Measurements from ENCODE around the gene CCDC40.

GRCh38 chr17:80043963-80044362, 7.5 kb downstream of the CCDC40 start:
- TF ChIP-seq, protein P1, sequence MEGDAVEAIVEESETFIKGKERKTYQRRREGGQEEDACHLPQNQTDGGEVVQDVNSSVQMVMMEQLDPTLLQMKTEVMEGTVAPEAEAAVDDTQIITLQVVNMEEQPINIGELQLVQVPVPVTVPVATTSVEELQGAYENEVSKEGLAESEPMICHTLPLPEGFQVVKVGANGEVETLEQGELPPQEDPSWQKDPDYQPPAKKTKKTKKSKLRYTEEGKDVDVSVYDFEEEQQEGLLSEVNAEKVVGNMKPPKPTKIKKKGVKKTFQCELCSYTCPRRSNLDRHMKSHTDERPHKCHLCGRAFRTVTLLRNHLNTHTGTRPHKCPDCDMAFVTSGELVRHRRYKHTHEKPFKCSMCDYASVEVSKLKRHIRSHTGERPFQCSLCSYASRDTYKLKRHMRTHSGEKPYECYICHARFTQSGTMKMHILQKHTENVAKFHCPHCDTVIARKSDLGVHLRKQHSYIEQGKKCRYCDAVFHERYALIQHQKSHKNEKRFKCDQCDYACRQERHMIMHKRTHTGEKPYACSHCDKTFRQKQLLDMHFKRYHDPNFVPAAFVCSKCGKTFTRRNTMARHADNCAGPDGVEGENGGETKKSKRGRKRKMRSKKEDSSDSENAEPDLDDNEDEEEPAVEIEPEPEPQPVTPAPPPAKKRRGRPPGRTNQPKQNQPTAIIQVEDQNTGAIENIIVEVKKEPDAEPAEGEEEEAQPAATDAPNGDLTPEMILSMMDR (IDR thresholded peaks at IDR 0.05) = no peak
- no peak for TF ChIP-seq POLR2A (IDR thresholded peaks at IDR 0.05)
